ENCODE data around the gene ATF6.
"Not testable (repeated sequence)": the region's sequence is repeated elsewhere in the genome, so short reads cannot be mapped to it uniquely, and the experiment has no call there.

ATF6 gene, protein sequence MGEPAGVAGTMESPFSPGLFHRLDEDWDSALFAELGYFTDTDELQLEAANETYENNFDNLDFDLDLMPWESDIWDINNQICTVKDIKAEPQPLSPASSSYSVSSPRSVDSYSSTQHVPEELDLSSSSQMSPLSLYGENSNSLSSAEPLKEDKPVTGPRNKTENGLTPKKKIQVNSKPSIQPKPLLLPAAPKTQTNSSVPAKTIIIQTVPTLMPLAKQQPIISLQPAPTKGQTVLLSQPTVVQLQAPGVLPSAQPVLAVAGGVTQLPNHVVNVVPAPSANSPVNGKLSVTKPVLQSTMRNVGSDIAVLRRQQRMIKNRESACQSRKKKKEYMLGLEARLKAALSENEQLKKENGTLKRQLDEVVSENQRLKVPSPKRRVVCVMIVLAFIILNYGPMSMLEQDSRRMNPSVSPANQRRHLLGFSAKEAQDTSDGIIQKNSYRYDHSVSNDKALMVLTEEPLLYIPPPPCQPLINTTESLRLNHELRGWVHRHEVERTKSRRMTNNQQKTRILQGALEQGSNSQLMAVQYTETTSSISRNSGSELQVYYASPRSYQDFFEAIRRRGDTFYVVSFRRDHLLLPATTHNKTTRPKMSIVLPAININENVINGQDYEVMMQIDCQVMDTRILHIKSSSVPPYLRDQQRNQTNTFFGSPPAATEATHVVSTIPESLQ

DNA sequence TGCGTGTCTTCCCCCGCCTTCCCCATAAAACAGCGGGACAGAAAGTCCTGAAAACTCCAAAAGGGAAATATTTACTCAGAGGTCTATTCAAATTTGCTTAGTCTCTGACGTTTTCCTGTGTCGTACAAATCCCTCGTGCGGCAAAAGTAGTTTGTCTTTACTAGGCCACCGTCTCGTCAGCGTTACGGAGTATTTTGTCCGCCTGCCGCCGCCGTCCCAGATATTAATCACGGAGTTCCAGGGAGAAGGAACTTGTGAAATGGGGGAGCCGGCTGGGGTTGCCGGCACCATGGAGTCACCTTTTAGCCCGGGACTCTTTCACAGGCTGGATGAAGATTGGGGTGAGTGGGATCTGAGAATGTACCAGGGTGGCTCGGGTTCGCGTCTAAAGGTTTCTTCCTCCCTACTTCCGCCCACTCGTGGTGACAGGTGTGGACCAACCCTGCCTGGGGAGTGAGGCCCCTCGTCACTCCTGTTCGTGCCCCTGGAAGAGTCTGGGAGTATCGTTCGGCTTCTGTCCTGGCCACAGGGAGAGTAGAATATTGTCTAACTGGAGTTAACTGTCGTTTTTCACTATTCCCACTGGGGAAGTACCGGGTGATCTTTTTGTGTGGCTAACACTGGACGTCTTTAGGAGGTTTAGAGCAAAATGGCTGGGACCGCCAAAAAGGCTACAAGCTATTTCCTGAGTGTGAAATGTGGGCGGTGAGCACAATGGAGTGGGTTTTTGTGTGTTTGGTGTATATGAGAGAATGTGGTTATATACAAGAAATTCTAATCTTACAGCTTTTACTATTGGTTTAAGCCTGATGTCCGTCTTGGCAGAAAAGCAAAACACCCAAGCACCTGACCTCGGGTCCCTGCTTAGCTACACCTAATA is at the start of gene ATF6:
ATF6 (plus strand) TSS at position 219 of the 880 bp plus-strand sequence; CDS start at position 260, 41 bp downstream.
- peak; percentile 83 for DNase-seq

- DNase-seq, result no peak
Measured at GRCh38 chr1:161718559-161719324, 47.4 kb upstream of the ATF6 start.

DNA sequence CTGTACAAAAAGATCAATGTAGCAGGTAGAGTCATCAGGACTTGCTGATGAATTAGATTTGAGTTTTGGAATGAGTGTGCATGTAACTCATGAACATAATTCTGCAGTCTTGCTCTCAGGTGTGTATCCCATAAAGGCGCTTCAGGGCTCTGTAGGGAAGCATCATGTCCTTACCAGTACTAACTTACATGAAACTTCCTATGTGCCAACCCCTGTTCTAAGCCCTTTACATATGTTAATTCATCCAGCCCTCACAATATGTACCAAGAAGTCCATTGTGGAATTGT is 46.9 kb upstream of the ATF6 start:
- DNase-seq, result no peak

DNA sequence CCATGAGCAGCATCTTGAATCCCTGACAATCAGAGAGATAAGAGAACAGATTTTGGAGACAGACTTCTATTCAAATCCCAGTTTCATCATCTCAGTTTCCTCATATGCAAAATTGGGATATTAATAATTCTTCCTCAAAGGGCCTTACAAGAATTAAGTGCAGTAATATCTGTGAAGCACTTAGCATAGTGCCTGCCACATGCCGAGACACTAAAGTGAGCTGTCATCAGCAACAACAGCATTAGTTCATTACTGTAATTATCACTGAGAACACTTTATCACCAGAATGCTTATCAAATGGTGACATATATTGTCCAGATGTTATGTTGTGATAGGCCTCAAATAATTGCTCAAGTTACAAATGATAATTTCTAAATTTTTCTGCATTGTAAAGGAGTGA is 45.7 kb upstream of the ATF6 start:
- no peak for DNase-seq

DNA sequence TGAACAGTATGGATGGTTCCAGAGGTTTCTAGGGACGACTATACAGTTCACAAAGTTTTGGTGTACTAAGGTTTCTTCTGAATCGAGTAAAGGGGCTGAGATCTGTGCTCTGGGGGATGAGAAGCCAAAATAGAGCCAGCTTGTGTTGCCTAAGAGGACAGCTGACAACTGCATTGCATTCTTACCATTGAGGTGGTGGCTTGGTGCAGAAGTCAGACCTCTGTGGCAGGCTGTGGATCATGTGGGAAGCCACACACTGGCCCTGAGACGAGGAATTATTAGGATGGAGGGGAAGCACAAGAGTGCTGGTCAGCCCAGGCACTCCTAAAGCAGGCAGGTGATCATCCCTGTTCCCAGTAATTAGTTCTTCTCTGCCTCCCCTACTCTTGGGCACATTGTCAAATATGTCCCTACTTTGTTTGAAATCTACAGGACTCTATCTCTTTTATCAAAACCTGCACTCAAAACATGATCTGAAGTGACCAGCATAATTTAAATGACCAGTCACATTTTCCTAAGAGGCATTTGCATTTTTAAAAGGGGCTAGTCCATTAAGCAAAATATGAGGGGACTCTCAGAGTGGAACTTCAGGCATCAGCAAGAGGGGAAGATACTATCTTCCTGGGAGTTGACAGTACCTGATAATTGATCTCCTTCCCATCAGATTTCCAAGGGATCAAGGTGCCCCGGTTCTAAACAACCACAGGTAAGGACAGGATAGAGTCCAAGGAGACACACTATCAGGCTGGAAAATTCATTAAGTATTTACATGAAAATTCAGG is 45.0 kb upstream of the ATF6 start, which contains the start of gene FCRLB:
FCRLB (plus strand) TSS at position 589 of the 782 bp plus-strand sequence. CDS start 1,129 bp downstream, outside the sequence.
- no peak for DNase-seq

GRCh38 chr1:161721738-161722343 is 44.3 kb upstream of the ATF6 start:
- no peak for DNase-seq

DNA sequence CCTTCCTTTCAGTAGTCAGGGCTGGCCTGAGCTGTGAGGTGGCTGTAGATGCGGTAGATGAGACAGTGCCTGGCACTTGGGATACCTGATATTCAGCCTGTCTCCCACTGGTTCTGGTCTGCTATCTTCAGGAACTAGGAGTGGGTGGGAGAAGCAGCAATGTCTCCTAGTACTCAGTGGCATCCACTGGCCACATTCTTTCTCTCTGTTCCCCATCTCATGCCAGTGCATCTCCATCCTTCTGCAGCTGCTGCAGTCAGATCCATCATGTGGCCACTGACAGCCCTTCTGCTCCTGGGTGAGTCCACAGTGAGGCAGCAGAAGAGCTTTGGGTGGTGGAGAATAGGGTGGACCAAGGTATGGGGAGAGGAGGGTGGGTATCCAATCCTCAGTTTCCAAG is 43.7 kb upstream of the ATF6 start:
- no peak for DNase-seq

GRCh38 chr1:161723459-161724141 is 42.5 kb upstream of the ATF6 start:
- DNase-seq, result no peak

DNA sequence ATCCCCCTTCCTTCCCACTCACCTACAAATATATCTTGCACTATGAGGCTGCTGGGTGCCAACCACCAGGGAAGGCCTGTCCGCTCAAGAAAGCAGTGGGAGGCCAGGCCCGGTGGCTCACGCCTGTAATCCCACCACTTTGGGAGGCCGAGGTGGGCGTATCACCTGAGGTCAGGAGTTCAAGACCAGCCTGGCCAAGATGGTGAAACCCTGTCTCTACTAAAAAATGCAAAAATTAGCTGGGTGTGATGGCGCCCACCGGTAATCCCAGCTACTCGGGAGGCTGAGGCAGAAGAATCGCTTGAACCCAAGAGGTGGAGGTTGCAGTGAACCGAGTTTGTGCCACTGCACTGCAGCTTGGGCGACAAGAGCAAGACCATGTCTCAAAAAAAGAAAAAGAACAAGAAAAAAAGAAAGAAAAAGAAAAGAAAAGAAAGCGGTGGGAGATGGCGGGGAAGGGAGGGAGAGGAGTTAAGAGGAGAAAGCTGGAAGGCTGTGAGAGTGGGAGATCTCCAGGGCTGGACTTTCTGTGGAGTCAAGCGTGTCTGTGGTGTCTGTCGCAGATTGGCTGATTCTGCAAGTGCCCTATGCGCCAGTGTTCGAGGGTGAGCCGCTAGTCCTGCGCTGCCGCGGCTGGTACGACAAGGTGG is 40.7 kb upstream of the ATF6 start:
- DNase-seq, result not testable (repeated sequence)

DNA sequence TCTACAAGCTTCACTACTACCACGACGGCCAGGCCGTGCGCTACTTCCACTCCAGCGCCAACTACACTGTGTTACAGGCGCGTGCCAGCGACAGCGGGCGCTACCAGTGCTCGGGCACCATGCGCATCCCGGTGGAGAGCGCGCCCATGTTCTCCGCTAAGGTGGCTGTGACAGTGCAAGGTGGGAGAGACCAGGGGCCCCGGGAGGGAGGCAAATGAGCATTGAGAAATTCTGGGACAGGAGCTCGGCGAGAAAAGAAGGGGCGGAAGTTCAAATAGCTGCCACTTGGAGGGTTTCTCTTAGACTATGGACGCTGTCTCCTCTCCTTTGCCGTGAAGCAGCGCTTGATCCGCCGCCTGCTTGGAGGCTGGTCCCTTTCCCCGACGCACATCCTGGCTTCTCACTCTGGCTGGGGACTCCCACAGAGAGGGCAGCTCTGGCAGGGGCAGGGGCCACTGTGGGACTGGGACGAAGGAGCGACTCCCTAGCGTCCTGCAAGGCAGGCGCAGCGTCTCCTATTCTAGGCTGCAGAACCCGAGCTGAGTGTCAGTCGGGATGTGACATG is 40.1 kb upstream of the ATF6 start:
- DNase-seq, result peak; percentile 56

DNA sequence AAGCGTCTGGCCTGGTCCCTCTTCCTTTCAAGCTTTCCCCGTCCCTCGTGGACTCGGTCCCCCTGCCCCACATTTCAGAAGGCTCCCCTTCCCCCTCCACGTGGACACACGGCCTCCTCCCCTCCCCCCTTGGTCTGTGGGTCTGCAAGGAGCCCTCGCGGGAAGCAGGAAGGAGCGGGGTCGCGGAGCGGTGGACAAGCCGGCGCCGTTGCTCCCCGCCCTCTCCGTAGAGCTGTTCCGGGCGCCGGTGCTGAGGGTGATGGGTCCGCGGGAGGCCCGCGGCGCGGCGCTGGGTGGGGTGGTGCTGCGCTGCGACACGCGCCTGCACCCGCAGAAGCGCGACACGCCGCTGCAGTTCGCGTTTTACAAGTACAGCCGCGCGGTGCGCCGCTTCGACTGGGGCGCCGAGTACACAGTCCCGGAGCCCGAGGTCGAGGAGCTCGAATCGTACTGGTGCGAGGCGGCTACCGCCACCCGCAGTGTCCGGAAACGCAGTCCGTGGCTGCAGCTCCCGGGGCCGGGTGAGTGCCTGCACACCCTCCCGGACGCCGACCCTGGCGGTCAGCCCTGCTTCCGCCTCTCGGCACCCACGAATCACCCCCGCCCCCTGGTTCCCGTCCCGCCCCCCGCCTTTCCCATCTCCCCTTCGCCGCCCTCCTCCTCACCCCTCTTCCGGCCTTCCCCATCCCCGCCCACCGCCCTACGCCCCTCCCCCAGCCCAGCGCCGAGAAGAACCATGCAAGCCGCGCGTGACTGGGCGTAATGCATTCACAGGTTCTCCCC is 39.5 kb upstream of the ATF6 start:
- DNase-seq, result peak; percentile 73

DNA sequence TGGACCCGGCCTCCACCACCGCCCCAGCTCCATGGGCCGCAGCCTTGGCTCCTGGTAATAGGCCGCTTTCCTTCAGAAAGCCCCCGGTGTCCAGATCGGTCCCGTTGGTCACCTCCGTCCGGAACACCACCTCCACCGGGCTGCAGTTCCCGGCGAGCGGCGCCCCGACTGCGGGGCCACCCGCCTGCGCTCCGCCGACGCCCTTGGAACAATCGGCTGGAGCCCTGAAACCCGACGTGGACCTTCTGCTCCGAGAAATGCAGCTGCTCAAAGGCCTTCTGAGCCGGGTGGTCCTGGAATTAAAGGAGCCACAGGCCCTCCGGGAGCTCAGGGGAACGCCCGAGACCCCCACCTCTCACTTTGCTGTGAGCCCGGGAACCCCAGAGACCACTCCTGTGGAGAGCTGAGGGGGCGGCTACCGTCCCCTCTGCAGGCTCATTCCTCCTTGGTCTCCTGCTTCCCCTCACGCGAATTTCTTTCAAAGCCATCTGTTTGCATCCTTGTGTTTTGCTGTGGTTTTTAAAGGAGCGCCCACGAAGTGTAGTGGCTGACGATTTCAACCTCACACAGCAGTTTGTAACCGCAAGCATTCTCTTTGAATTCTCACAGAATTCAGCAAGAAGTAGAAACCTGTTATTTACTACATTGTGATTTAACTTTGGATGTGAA is 38.7 kb upstream of the ATF6 start:
- no peak for DNase-seq

- DNase-seq, result no peak
Measured at GRCh38 chr1:161728376-161729226, 37.5 kb upstream of the ATF6 start.

DNA sequence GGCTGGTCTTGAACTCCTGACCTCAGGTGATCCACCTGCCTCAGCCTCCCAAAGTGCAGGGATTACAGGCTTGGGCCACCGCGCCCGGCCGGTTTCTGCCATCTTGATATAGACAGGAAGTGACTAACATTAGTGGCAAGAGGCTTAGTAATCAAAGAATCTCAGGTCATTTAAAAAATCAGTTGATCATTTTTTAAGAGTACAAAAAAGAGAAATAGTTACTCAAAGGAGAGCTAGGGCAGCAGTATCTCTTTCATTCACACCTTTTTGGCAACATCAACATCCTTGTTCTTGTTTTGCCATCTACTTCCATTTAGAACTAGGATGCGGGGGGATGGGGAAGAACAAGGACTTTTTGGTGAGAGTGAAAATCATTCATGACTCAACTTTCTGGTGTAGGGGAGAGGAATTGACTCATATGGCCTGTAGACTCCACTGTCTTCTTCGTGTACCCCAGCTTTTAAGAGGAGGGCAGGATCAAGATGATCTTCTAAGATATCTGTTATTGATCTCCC is 36.0 kb upstream of the ATF6 start:
- peak; percentile 29 for DNase-seq

GRCh38 chr1:161731241-161731640 is 34.9 kb upstream of the ATF6 start:
- DNase-seq, result no peak

DNA sequence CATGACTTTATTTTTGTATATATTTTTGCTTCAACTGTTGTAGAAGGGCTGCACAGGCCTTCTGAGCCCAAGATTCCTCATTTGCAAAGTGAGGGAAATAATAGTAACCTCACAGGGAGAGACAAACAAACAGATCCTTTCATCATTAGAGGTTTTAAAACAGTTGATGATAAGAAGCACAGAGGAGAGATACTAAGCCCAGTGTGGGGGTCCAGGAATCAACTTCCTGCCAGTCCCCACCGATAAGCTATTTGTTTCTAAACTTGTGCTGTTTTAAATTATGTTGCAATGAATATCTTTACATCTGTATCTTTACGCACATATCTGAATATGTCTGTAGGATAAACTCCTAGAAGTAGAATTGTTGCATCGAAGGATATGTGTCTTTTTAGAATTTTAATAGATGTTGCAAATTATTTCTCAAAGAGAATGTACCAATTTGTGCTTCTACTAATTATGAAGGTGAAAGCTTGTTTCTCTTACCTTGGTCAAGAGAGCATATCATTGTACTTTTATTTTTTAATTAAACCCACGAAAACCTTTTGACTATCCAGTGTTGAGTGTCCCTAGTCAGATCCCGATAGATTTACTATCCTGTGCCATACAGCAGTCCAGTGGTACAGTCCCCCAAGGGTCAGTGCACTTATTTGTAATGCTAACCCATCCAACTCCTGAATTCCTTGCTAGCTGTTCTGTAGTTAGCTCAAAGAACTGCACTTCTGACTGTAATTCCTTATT is 34.0 kb upstream of the ATF6 start:
- DNase-seq, result no peak

All from activated T-cell treated with anti-CD3 and anti-CD28 coated beads, Interleukin-2, amount 50 U/mL, for 1 hour (primary cell).